H1 (cell line): ENCODE measurements around the gene MYBPC1. TPM values are rescaled to one million over a fixed set of nuclear protein-coding genes. Genes with fewer than 3 reads are reported as not detected.

ENCODE experiments used
- FOSL1 ChIP-seq: IDR thresholded peaks from 2 replicates; pipeline ENCODE4 v1.6.1; 2011; ENCODE audit warnings: mild to moderate bottlenecking, low read depth, low read length, moderate library complexity; ENCODE audit not compliant: insufficient read depth
- GABPA ChIP-seq: IDR thresholded peaks from 2 replicates; pipeline ENCODE4 v1.6.1; 2011; ENCODE audit warnings: mild to moderate bottlenecking, low read length, moderate library complexity, borderline replicate concordance; ENCODE audit not compliant: insufficient read depth
- SP2 ChIP-seq: IDR thresholded peaks from 2 replicates; pipeline ENCODE4 v1.6.1; 2012; ENCODE audit warnings: mild to moderate bottlenecking, low read length, inconsistent platforms
- SUZ12 ChIP-seq: fragments of 200-600 bp; sonication (generic); IDR thresholded peaks from 2 replicates; pipeline ENCODE4 v1.6.1; 2012; ENCODE audit warnings: mild to moderate bottlenecking, inconsistent platforms, low read length, moderate library complexity, mixed read lengths
- polyA plus RNA-seq, 7 experiments: library from polyadenylated mRNA; depleted of rRNA in 3 of 7; stranded (reverse) in 5 of 7; unstranded in 2 of 7; fragments of >200 nt in 5 of 7; fragments of 200-250 nt in 2 of 7; gene quantifications; 1 replicate in 5 of 7; 2 replicates in 1 of 7; 4 replicates in 1 of 7; pipeline versions ENCODE4 v1.2.1 to v1.2.3, GENCODE V29; 2011 to 2013; ENCODE audit warnings: missing spikeins in 2 of 7, mixed read lengths in 2 of 7
- total RNA-seq: library from RNA; stranded (reverse); fragmentation: NEBNext Ultra II Directional; extraction: Animal tissue kit (Norgen Biotek cat#: 25700); gene quantifications from 2 replicates; pipeline ENCODE4 v1.2.1, GENCODE V29; 2021

The MYBPC1 gene
- total and polyA plus RNA-seq, 2 of the 8 experiments (the other 6 are each of a cell fraction or from before 2014, with no cell fraction given) = not detected

GRCh38 chr12:101567918-101568317 lies 26.9 kb upstream of the MYBPC1 start (continued):
- no peak for TF ChIP-seq SUZ12
- TF ChIP-seq FOSL1 = no peak
- no peak for TF ChIP-seq GABPA
- TF ChIP-seq SP2 = no peak
- TF ChIP-seq, all 59 proteins: peak for 0
